Brain microvascular endothelial cell (primary cell): ENCODE results near the gene USF1.

ENCODE experiments used
- DNase-seq: peaks from one replicate; pipeline ENCODE4 v3.0.0-alpha.2; 2020
- H3K27ac ChIP-seq: fragments of 250-450 bp; sonication (Bioruptor Pico); 2 replicates; pipeline ENCODE4 v1.5.1; 2020; ENCODE audit warnings: mild to moderate bottlenecking, moderate library complexity
- H3K27me3 ChIP-seq: fragments of 250-450 bp; sonication (Bioruptor Pico); replicated peaks from 2 replicates; pipeline ENCODE4 v1.5.1; 2020; ENCODE audit warnings: mild to moderate bottlenecking
- H3K36me3 ChIP-seq: fragments of 250-450 bp; sonication (Bioruptor Pico); replicated peaks from 2 replicates; pipeline ENCODE4 v1.5.1; 2020; ENCODE audit warnings: mild to moderate bottlenecking
- H3K4me3 ChIP-seq: 2 replicates; pipeline ENCODE4 v1.5.1; 2011; ENCODE audit warnings: low read depth, mild to moderate bottlenecking, control low read depth, low read length, moderate library complexity
- CTCF ChIP-seq: IDR thresholded peaks from 2 replicates; pipeline ENCODE4 v1.5.1; 2011; ENCODE audit warnings: low read depth, mild to moderate bottlenecking, moderate library complexity, low read length, control low read depth, inconsistent platforms; ENCODE audit errors: missing control alignments
- in situ Hi-C: cut with HindIII; loops from 2 replicates; pipeline ENCODE4 v1.10.0; 2017; ENCODE audit warnings: low sequenced_read_pairs, low pct_ligation_motif_present

USF1 gene

GRCh38 chr1:161007369-161007768 lies 38.4 kb downstream of the USF1 start:
- Histone ChIP-seq H3K27me3 (no peaks in the 10 kb centered on the region), H3K27ac (no peak overlapping the region), H3K36me3 (no peaks in the 10 kb centered on the region), H3K4me3 (no peak overlapping the region)
- no peak for DNase-seq
- no peak for TF ChIP-seq CTCF
- in situ Hi-C loops = no loop called here

- DNase-seq = no peak
- in situ Hi-C loops = no loop called here
- no peak overlapping the region for H3K4me3 ChIP-seq
- TF ChIP-seq CTCF = no peak
- H3K36me3 ChIP-seq = no peaks in the 10 kb centered on the region
- H3K27ac ChIP-seq = no peak overlapping the region
- H3K27me3 ChIP-seq = no peaks in the 10 kb centered on the region
Measured at GRCh38 chr1:161006563-161006962, 39.2 kb downstream of the USF1 start.

GRCh38 chr1:161001525-161001924 lies 44.3 kb downstream of the USF1 start:
- H3K4me3 ChIP-seq = no peak overlapping the region
- no peaks in the 10 kb centered on the region for H3K36me3 ChIP-seq
- no peak overlapping the region for H3K27ac ChIP-seq
- no peaks in the 10 kb centered on the region for H3K27me3 ChIP-seq
- no peak for TF ChIP-seq CTCF
- in situ Hi-C loops = no loop called here
- no peak for DNase-seq

GRCh38 chr1:161000736-161001480 lies 44.9 kb downstream of the USF1 start:
- H3K27ac ChIP-seq = no peak overlapping the region
- no peak for TF ChIP-seq CTCF
- H3K36me3 ChIP-seq = no peaks in the 10 kb centered on the region
- no peak for DNase-seq
- in situ Hi-C loops = no loop called here
- no peaks in the 10 kb centered on the region for H3K27me3 ChIP-seq
- no peak overlapping the region for H3K4me3 ChIP-seq

DNA sequence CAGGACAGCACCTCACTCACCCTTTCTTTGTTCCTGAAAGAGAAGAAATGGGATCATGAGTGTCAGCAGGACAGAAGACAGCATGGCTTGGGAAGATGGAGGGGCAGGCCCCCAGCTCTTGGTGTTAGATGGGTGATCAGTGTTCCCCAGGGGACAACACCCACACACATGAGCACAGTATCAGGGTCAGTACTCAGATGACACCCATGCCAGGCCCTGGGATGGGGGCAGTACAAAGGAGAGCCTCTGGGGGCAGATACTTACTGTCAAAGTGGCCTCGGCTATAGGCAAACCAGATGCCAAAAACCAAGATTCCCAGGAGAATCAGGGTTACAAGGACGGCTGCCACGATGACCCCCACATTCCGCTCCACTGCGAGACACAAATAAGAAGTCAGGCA lies 46.4 kb downstream of the USF1 start:
- no peaks in the 10 kb centered on the region for H3K36me3 ChIP-seq
- peak; percentile 10 for TF ChIP-seq CTCF
- in situ Hi-C loops = no loop called here
- DNase-seq = no peak
- H3K27me3 ChIP-seq = no peaks in the 10 kb centered on the region
- H3K4me3 ChIP-seq = no peak overlapping the region
- no peak overlapping the region for H3K27ac ChIP-seq
